SU-DHL-6 (cell line): Measurements from ENCODE around the gene XIRP1.

ENCODE experiments used
- H2AFZ ChIP-seq: fragments of 200-600 bp; sonication (generic); 2 replicates; pipeline ENCODE4 v1.6.1; 2014; ENCODE audit warnings: low read depth, mild to moderate bottlenecking, moderate library complexity, mixed read lengths, antibody characterized with exemption, low read length; ENCODE audit not compliant: severe bottlenecking
- H3F3A ChIP-seq: fragments of 200-600 bp; shearing (Covaris generic); 2 replicates; pipeline ENCODE4 v1.6.0; 2016; ENCODE audit warnings: antibody characterized with exemption, mild to moderate bottlenecking; ENCODE audit not compliant: insufficient read depth
- H3K27ac ChIP-seq: fragments of 200-600 bp; sonication (generic); 2 replicates; pipeline ENCODE4 v1.5.1; 2016; ENCODE audit warnings: low read depth, mild to moderate bottlenecking, low read length, moderate library complexity, mixed read lengths
- H3K27me3 ChIP-seq: fragments of 200-600 bp; sonication (generic), shearing (Covaris generic); 2 replicates; pipeline ENCODE4 v1.6.0; 2014; ENCODE audit warnings: mild to moderate bottlenecking, low read length
- H3K36me3 ChIP-seq: fragments of 200-600 bp; sonication (generic); 2 replicates; pipeline ENCODE4 v1.6.1; 2014; ENCODE audit warnings: mild to moderate bottlenecking, low read length, mixed read lengths
- H3K4me2 ChIP-seq: fragments of 300-600, 200-600 bp; shearing (Covaris generic), sonication (generic); 2 replicates; pipeline ENCODE4 v1.6.0; 2014; ENCODE audit warnings: low read length, low read depth, mild to moderate bottlenecking; ENCODE audit not compliant: poor library complexity, severe bottlenecking
- H3K4me3 ChIP-seq: fragments of 200-600 bp; sonication (generic); 2 replicates; pipeline ENCODE4 v1.5.1; 2014; ENCODE audit warnings: antibody characterized with exemption, low read length, mild to moderate bottlenecking, mixed read lengths; ENCODE audit not compliant: insufficient read depth, poor library complexity, severe bottlenecking
- H3K79me2 ChIP-seq: fragments of 200-600 bp; sonication (generic); 2 replicates; pipeline ENCODE4 v1.6.1; 2014; ENCODE audit warnings: mild to moderate bottlenecking, low read length, moderate library complexity; ENCODE audit not compliant: insufficient read depth
- H3K9ac ChIP-seq: fragments of 200-600 bp; sonication (generic); 2 replicates; pipeline ENCODE4 v1.7.0; 2014; ENCODE audit warnings: mild to moderate bottlenecking, low read length
- H3K9me2 ChIP-seq: fragments of 200-600 bp; sonication (generic); replicated peaks from 2 replicates; pipeline ENCODE4 v1.6.1; 2014; ENCODE audit warnings: low read length; ENCODE audit not compliant: insufficient read depth
- H3K9me3 ChIP-seq: fragments of 200-600 bp; sonication (generic); 2 replicates; pipeline ENCODE4 v1.6.1; 2014; ENCODE audit warnings: low read length, mixed read lengths; ENCODE audit not compliant: insufficient read depth
- H4K20me1 ChIP-seq: fragments of 200-600 bp; sonication (generic); 2 replicates; pipeline ENCODE4 v1.6.1; 2014; ENCODE audit warnings: low read depth, mild to moderate bottlenecking, antibody characterized with exemption, low read length, moderate library complexity, mixed read lengths
- EZH2phosphoT487 ChIP-seq: fragments of 200-600 bp; sonication (generic), shearing (Covaris generic); conservative IDR thresholded peaks from 2 replicates; pipeline ENCODE4 v1.6.1; 2018; ENCODE audit warnings: mild to moderate bottlenecking, antibody characterized with exemption, low read length, moderate library complexity, mixed read lengths
- TF ChIP-seq, protein P1 (sequence below): fragments of 200-600 bp; sonication (generic); IDR thresholded peaks from one replicate; pipeline ENCODE4 v1.5.1; 2017; ENCODE audit warnings: antibody characterized with exemption, mild to moderate bottlenecking, low read length, moderate library complexity; ENCODE audit not compliant: insufficient read depth, poor library complexity, severe bottlenecking

Gene XIRP1

GRCh38 chr3:39222462-39222861, 30.1 kb upstream of the XIRP1 start:
- Histone ChIP-seq H3K4me3 (no peak overlapping the region), H3K36me3 (no peaks in the 10 kb centered on the region), H2AFZ (no peak overlapping the region), H4K20me1 (no peaks in the 10 kb centered on the region), H3K9me3 (no peaks in the 10 kb centered on the region), H3K27me3 (no peaks in the 10 kb centered on the region), H3K79me2 (no peaks in the 10 kb centered on the region), H3K4me2 (no peak overlapping the region), H3K9me2 (no peaks in the 10 kb centered on the region), H3K27ac (no peak overlapping the region), H3K9ac (no peak overlapping the region), H3F3A (peaks cover 3% of the 10 kb centered on the region; the same call in 1 of the 2 replicates)
- no peak for TF ChIP-seq EZH2phosphoT487
- TF ChIP-seq, protein P1, sequence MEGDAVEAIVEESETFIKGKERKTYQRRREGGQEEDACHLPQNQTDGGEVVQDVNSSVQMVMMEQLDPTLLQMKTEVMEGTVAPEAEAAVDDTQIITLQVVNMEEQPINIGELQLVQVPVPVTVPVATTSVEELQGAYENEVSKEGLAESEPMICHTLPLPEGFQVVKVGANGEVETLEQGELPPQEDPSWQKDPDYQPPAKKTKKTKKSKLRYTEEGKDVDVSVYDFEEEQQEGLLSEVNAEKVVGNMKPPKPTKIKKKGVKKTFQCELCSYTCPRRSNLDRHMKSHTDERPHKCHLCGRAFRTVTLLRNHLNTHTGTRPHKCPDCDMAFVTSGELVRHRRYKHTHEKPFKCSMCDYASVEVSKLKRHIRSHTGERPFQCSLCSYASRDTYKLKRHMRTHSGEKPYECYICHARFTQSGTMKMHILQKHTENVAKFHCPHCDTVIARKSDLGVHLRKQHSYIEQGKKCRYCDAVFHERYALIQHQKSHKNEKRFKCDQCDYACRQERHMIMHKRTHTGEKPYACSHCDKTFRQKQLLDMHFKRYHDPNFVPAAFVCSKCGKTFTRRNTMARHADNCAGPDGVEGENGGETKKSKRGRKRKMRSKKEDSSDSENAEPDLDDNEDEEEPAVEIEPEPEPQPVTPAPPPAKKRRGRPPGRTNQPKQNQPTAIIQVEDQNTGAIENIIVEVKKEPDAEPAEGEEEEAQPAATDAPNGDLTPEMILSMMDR: no peak

DNA sequence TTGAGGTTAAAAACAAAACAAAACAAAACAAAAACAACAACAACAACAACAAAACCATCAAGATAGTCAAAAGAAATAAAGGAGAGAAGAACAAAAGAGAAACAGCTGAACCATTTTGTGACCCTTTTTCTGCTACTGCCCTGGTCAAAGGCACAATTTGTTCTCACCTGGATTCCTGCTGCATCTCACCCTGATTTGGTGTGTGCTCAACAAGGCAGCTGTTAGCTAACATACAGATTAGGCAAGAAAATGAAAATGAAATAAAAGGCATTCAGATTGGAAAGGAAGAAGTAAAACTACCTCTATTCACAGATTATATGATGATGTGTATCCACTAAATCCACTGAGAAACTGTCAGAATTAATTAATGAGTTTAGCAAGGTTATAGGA, 28.7 kb upstream of the XIRP1 start:
- no peaks in the 10 kb centered on the region for H3K36me3 ChIP-seq
- H4K20me1 ChIP-seq: no peaks in the 10 kb centered on the region
- no peak overlapping the region for H3K9ac ChIP-seq
- no peak overlapping the region for H2AFZ ChIP-seq
- H3K79me2 ChIP-seq: no peaks in the 10 kb centered on the region
- no peak for TF ChIP-seq EZH2phosphoT487
- TF ChIP-seq, protein P1: no peak
- H3K4me2 ChIP-seq: no peak overlapping the region
- H3F3A ChIP-seq: no peaks in the 10 kb centered on the region
- H3K4me3 ChIP-seq: no peak overlapping the region
- no peak overlapping the region for H3K27ac ChIP-seq
- H3K9me2 ChIP-seq: no peaks in the 10 kb centered on the region
- no peaks in the 10 kb centered on the region for H3K27me3 ChIP-seq
- no peaks in the 10 kb centered on the region for H3K9me3 ChIP-seq

DNA sequence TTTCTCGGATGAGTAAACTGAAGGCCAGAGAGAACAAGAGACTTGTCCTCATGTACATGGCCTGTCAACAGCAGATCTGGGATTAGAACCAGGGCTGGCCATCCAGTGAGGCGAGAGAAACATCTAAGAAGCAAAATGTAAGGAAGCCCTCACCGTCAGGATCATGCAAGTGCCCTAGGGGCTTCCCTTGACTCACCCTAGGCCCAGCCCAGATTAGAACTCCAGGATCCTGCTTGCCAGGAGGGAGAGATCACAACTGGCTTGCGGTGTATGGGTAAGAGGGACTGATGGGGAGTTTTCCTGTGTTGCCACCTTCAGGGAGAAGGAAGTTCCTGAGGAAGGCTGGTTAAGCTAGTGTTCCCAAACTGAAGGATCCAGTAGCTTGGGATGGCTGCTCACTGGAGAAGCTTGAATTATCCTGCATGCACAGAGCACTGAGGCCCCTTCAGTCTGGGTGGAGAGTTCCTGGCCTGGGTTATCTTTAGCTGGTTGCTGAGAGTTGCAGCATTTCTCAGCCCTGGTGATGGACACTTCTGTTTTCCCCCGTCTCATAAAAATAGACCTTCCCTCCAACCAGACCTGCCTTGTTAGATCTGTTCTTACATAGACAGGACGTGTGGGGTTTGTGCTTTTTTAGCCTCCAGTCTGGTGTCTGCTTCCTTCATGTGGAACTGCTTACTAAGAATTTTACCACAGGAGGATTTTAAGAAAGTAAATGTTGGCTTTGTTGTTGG, 28.2 kb upstream of the XIRP1 start:
- Histone ChIP-seq H3K27me3 (no peaks in the 10 kb centered on the region), H3K4me2 (no peak overlapping the region), H3K9me3 (no peaks in the 10 kb centered on the region), H2AFZ (no peak overlapping the region), H4K20me1 (no peaks in the 10 kb centered on the region), H3K9ac (no peak overlapping the region), H3K79me2 (no peaks in the 10 kb centered on the region), H3K27ac (no peak overlapping the region), H3K4me3 (no peak overlapping the region), H3K36me3 (no peaks in the 10 kb centered on the region), H3F3A (no peaks in the 10 kb centered on the region), H3K9me2 (no peaks in the 10 kb centered on the region)
- no peak for TF ChIP-seq EZH2phosphoT487
- TF ChIP-seq, protein P1: no peak
